DND-41 (cell line): ENCODE results near the gene ALKBH5.

Experiments
- EZH2 ChIP-seq: IDR thresholded peaks from 3 replicates; pipeline ENCODE4 v1.6.1; 2012; ENCODE audit warnings: borderline replicate concordance, low read depth, mild to moderate bottlenecking, moderate library complexity, low read length, inconsistent platforms; ENCODE audit not compliant: severe bottlenecking
- TF ChIP-seq, protein P1 (sequence below): IDR thresholded peaks from 2 replicates; pipeline ENCODE4 v1.5.1; 2012; ENCODE audit warnings: borderline replicate concordance, low read length, moderate library complexity, mild to moderate bottlenecking; ENCODE audit not compliant: poor library complexity, severe bottlenecking; ENCODE audit errors: extremely low read depth

DNA sequence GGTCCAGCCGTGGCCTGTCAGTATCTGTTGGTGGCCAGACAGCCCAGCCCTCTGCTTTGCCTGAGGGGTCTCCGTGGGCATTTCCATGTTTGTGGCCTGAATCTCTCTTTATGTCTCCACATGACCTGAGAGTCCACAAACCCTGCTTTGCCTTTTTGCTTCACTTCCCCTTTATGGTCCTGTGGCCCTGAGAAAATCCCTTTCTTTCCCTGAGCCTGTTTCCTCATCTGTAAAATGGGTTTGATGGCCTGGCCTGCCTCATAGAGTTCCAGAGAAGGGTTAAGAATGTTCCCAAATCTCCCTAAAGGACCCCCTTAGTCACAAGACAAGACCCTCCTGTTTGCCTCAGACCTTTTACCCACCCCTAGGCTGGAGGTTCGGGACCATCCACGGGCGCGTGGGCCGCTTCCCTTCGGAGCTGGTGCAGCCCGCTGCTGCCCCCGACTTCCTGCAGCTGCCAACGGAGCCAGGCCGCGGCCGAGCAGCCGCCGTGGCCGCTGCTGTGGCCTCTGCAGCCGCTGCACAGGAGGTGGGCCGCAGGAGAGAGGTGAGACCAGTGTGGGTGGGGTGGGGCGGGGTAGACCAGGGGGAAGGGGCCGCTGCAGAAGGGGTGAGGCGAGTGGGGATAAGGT, 26.2 kb upstream of the ALKBH5 start:
- TF ChIP-seq, protein P1, sequence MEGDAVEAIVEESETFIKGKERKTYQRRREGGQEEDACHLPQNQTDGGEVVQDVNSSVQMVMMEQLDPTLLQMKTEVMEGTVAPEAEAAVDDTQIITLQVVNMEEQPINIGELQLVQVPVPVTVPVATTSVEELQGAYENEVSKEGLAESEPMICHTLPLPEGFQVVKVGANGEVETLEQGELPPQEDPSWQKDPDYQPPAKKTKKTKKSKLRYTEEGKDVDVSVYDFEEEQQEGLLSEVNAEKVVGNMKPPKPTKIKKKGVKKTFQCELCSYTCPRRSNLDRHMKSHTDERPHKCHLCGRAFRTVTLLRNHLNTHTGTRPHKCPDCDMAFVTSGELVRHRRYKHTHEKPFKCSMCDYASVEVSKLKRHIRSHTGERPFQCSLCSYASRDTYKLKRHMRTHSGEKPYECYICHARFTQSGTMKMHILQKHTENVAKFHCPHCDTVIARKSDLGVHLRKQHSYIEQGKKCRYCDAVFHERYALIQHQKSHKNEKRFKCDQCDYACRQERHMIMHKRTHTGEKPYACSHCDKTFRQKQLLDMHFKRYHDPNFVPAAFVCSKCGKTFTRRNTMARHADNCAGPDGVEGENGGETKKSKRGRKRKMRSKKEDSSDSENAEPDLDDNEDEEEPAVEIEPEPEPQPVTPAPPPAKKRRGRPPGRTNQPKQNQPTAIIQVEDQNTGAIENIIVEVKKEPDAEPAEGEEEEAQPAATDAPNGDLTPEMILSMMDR, result no peak
- TF ChIP-seq EZH2, result no peak
